Brain microvascular endothelial cell (primary cell): ENCODE data around the gene NSUN6.
A peak's percentile ranks its signal among the peaks of the same experiment; 100 is the strongest.

Experiments used
- DNase-seq: peaks from one replicate; pipeline ENCODE4 v3.0.0-alpha.2; 2020
- H3K27ac ChIP-seq: fragments of 250-450 bp; sonication (Bioruptor Pico); 2 replicates; pipeline ENCODE4 v1.5.1; 2020; ENCODE audit warnings: mild to moderate bottlenecking, moderate library complexity
- H3K27me3 ChIP-seq: fragments of 250-450 bp; sonication (Bioruptor Pico); replicated peaks from 2 replicates; pipeline ENCODE4 v1.5.1; 2020; ENCODE audit warnings: mild to moderate bottlenecking
- H3K36me3 ChIP-seq: fragments of 250-450 bp; sonication (Bioruptor Pico); replicated peaks from 2 replicates; pipeline ENCODE4 v1.5.1; 2020; ENCODE audit warnings: mild to moderate bottlenecking
- H3K4me3 ChIP-seq: 2 replicates; pipeline ENCODE4 v1.5.1; 2011; ENCODE audit warnings: low read depth, mild to moderate bottlenecking, control low read depth, low read length, moderate library complexity
- in situ Hi-C: cut with HindIII; loops from 2 replicates; pipeline ENCODE4 v1.10.0; 2017; ENCODE audit warnings: low sequenced_read_pairs, low pct_ligation_motif_present
- TF ChIP-seq, protein P1 (sequence below): IDR thresholded peaks from 2 replicates; pipeline ENCODE4 v1.5.1; 2011; ENCODE audit warnings: low read depth, mild to moderate bottlenecking, moderate library complexity, low read length, control low read depth, inconsistent platforms; ENCODE audit errors: missing control alignments

NSUN6 gene

DNA sequence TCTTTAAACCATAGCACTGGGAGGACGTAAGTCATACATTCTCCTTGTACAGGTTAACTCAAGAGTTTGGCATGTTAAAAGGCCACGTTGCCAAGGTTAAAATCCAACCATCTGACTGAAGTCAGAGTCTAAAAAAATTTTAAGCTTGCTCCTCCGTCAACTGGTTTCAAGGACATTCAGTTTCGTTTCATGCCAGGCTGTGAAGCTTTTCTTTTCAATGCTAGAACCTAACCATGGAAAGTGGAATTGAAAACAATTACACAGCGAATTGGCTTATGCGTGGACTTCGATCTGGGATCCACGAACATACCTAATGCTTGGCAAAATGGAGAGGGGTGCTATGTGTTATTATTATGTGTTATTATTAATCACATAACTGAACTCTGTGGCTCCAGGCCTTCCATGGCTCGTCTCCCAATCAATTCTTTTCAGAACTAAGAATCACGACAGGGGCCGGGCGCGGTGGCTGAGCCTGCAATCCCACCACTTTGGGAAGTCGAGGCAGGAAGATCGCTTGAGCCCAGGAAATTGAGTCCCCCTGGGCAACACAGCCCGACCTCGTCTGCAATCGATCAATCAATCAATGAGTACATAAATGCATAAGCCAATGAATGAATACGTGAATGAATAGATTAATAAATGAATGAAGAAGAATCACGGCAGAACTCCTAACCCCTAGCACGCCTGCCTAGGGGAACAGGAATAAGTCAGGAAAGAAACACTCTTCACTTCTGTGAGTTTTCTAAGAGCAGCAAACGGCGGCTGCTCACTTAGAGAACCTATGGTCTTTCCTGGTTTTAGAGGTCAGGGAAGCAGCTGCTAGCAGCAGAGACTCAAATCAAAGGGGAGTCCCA is 7.1 kb upstream of the NSUN6 start:
- no peak for DNase-seq
- Histone ChIP-seq H3K27me3 (no peaks in the 10 kb centered on the region), H3K36me3 (no peaks in the 10 kb centered on the region), H3K27ac (peak overlapping the region; percentile 97), H3K4me3 (peak overlapping the region; percentile 80)
- TF ChIP-seq, protein P1, sequence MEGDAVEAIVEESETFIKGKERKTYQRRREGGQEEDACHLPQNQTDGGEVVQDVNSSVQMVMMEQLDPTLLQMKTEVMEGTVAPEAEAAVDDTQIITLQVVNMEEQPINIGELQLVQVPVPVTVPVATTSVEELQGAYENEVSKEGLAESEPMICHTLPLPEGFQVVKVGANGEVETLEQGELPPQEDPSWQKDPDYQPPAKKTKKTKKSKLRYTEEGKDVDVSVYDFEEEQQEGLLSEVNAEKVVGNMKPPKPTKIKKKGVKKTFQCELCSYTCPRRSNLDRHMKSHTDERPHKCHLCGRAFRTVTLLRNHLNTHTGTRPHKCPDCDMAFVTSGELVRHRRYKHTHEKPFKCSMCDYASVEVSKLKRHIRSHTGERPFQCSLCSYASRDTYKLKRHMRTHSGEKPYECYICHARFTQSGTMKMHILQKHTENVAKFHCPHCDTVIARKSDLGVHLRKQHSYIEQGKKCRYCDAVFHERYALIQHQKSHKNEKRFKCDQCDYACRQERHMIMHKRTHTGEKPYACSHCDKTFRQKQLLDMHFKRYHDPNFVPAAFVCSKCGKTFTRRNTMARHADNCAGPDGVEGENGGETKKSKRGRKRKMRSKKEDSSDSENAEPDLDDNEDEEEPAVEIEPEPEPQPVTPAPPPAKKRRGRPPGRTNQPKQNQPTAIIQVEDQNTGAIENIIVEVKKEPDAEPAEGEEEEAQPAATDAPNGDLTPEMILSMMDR: no peak
- in situ Hi-C loops: no loop called here

DNA sequence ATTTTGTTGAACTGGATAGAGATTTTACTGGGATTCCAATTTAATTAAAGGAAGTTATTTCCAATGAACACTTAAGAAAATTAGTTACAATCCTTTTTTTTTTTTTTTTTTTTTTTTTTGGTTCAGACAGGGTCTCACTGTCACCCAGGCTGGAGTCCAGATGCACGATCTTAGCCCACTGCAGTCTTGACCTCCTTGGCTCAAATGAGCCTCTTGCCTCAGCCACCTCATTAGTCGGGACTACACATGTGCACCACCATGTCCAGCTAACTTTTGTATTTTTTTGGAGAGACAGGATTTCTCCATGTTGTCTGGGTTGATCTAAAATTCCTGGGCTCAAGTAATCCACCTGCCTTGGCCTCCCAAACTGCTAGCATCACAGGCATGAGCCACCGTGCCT is 5.3 kb upstream of the NSUN6 start:
- TF ChIP-seq, protein P1: no peak
- Histone ChIP-seq H3K36me3 (no peaks in the 10 kb centered on the region), H3K27me3 (no peaks in the 10 kb centered on the region), H3K27ac (no peak overlapping the region), H3K4me3 (no peak overlapping the region)
- DNase-seq: no peak
- in situ Hi-C loops: no loop called here

DNA sequence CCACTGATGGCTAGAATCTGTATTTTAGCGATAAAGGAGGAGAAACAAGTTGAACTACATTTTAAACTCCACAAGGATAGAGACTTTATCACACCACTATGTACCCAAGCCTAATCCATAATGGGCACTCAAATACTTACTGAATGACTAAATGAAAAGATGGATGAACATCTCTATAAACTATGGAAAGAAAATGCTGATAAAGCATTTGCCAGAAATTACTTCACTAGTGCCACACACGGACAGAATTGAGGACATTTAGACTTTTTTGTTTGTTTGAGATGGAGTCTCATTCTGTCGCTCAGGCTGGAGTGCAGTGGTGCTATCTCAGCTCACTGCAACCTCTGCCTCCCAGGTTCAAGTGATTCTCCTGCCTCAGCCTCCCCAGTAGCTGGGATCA is 1.7 kb upstream of the NSUN6 start:
- in situ Hi-C loops: no loop called here
- Histone ChIP-seq H3K27me3 (no peaks in the 10 kb centered on the region), H3K36me3 (no peaks in the 10 kb centered on the region), H3K27ac (no peak overlapping the region), H3K4me3 (no peak overlapping the region)
- TF ChIP-seq, protein P1: no peak
- no peak for DNase-seq

- no peak overlapping the region for H3K27ac ChIP-seq
- in situ Hi-C loops: no loop called here
- H3K36me3 ChIP-seq: no peaks in the 10 kb centered on the region
- H3K4me3 ChIP-seq: peak overlapping the region; percentile 85
- TF ChIP-seq, protein P1: no peak
- no peak for DNase-seq
- H3K27me3 ChIP-seq: no peaks in the 10 kb centered on the region
Measured at GRCh38 chr10:18650404-18650997, 886 bp downstream of the NSUN6 start.

- no peaks in the 10 kb centered on the region for H3K36me3 ChIP-seq
- in situ Hi-C loops: no loop called here
- TF ChIP-seq, protein P1: no peak
- H3K27ac ChIP-seq: no peak overlapping the region
- no peaks in the 10 kb centered on the region for H3K27me3 ChIP-seq
- H3K4me3 ChIP-seq: peak overlapping the region; percentile 18
- no peak for DNase-seq
Measured at GRCh38 chr10:18649364-18649959, 1.9 kb downstream of the NSUN6 start.
